Upper lobe of left lung (tissue), 6 donors: ENCODE measurements around the gene DIP2A. TPM values are rescaled to one million over a fixed set of nuclear protein-coding genes. Genes with fewer than 3 reads are reported as not detected.

ENCODE experiments used
- ATAC-seq, 2 donors: fragments of 200-7000 bp; cut with Tn5 transposase; one replicate each; pipeline ENCODE4 v1.9.1; 2022; ENCODE audit warnings: mild to moderate bottlenecking in 2 of 2, moderate library complexity in 2 of 2; ENCODE audit not compliant: low FRiP score in 2 of 2
- DNase-seq, 2 donors: peaks; one replicate each; pipeline ENCODE4 v3.0.0-alpha.2; 2019 to 2020
- H3K27ac ChIP-seq, 4 donors: fragments of 200-600 bp; sonication (generic); one replicate each; pipeline ENCODE4 v1.5.1; 2016 to 2019
- H3K27me3 ChIP-seq, 4 donors: fragments of 200-600 bp; sonication (generic); one replicate each; pipeline ENCODE4 v1.5.1; 2017 to 2019
- H3K36me3 ChIP-seq, 4 donors: fragments of 200-600 bp; sonication (generic); one replicate each; pipeline ENCODE4 v1.5.1; 2016 to 2019
- H3K4me1 ChIP-seq, 4 donors: fragments of 200-600 bp; sonication (generic); one replicate each; pipeline ENCODE4 v1.5.1; 2018 to 2019
- H3K4me3 ChIP-seq, 4 donors: fragments of 200-600 bp; sonication (generic); one replicate each; pipeline ENCODE4 v1.5.1; 2017 to 2019; ENCODE audit warnings: mild to moderate bottlenecking in 2 of 4, moderate library complexity in 1 of 4
- H3K9me3 ChIP-seq, 4 donors: fragments of 200-600 bp; sonication (generic); one replicate each; pipeline ENCODE4 v1.5.1; 2018 to 2019
- EP300 ChIP-seq, 4 donors: sonication (generic); formaldehyde crosslinking; IDR thresholded peaks; one replicate each; pipeline ENCODE4 v1.5.1; 2017; ENCODE audit warnings: antibody characterized with exemption in 4 of 4, control low read depth in 2 of 4
- POLR2A ChIP-seq, 4 donors: fragments of 450-650 bp; IDR thresholded peaks; one replicate each; pipeline ENCODE4 v1.5.1; 2016 to 2017; ENCODE audit warnings: antibody characterized with exemption in 4 of 4, mild to moderate bottlenecking in 2 of 4
- POLR2AphosphoS5 ChIP-seq, 2 donors: sonication (generic); formaldehyde crosslinking; IDR thresholded peaks; one replicate each; pipeline ENCODE4 v1.5.1; 2017; ENCODE audit warnings: antibody characterized with exemption in 2 of 2
- WGBS, 2 donors: methylation state at CpG; one replicate each; pipeline ENCODE4 v1.1.5; 2017 to 2018; 5-methylcytosine and 5-hydroxymethylcytosine counted together
- total RNA-seq, 6 donors: library from RNA; depleted of rRNA in 4 of 6; stranded (reverse); fragments of >200 nt in 4 of 6; gene quantifications; one replicate each; pipeline versions ENCODE4 v1.1.0 to v1.2.1, GENCODE V29; 2016 to 2021
- TF ChIP-seq, protein P1 (sequence below), 6 experiments: fragments of 450-650 bp in 4 of 6; fragments of 200-600 bp in 2 of 6; sonication (generic) in 2 of 6; IDR thresholded peaks; one replicate each; pipeline ENCODE4 v1.5.1; 2016 to 2019; ENCODE audit warnings: antibody characterized with exemption in 6 of 6
- donor health status: DM: no; HTN: no; CAD: no; lungs with moderate emphysema.
- donor health status: DM: no; HTN: yes; CAD: no; lungs with severe emphysema.

Gene DIP2A
- total RNA-seq, 6 donors from 2014 or later = 22.6 to 144 (median 43.0) TPM

GRCh38 chr21:46503922-46504550 lies 45.3 kb downstream of the DIP2A start:
- ATAC-seq = no peak
- Histone ChIP-seq H3K36me3 (peaks cover 1 to 45% (median 16%) of the 10 kb centered on the region in 4 donors), H3K4me1 (peaks cover 0 to 10% (median 4%) of the 10 kb centered on the region in 4 donors), H3K27ac (no peak overlapping the region), H3K27me3 (no peaks in the 10 kb centered on the region), H3K4me3 (no peak overlapping the region), H3K9me3 (no peaks in the 10 kb centered on the region)
- WGBS, 2 donors = 88 to 93% methylated on average over 12 of the region's 12 CpGs
- no peak for DNase-seq
- TF ChIP-seq, protein P1, sequence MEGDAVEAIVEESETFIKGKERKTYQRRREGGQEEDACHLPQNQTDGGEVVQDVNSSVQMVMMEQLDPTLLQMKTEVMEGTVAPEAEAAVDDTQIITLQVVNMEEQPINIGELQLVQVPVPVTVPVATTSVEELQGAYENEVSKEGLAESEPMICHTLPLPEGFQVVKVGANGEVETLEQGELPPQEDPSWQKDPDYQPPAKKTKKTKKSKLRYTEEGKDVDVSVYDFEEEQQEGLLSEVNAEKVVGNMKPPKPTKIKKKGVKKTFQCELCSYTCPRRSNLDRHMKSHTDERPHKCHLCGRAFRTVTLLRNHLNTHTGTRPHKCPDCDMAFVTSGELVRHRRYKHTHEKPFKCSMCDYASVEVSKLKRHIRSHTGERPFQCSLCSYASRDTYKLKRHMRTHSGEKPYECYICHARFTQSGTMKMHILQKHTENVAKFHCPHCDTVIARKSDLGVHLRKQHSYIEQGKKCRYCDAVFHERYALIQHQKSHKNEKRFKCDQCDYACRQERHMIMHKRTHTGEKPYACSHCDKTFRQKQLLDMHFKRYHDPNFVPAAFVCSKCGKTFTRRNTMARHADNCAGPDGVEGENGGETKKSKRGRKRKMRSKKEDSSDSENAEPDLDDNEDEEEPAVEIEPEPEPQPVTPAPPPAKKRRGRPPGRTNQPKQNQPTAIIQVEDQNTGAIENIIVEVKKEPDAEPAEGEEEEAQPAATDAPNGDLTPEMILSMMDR (IDR thresholded peaks at IDR 0.05) = no peak
- TF ChIP-seq EP300 (IDR thresholded peaks at IDR 0.05) (no peak), POLR2AphosphoS5 (IDR thresholded peaks at IDR 0.05) (no peak), POLR2A (IDR thresholded peaks at IDR 0.05) (no peak)

DNA sequence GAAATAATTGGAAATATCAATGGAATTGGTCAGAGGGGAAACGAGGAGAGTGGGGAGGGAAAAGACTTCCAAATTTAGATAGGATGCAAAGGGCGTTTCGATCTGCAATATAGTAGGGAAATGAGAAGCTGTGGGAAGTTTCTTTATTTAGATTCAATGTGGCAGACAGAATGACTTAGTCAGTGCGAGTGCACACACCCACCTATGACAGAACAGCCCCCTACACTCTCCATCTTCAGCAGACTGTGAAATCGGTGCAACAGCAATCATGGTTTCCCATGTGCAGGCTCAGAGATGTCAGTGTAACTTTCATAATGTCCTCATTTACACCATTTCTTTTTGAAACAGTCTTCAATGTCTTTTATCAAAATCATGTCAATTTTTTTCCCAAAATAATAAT lies 46.0 kb downstream of the DIP2A start:
- Histone ChIP-seq H3K4me3 (no peak overlapping the region), H3K36me3 (peaks cover 0 to 45% (median 11%) of the 10 kb centered on the region in 4 donors), H3K27ac (no peak overlapping the region), H3K4me1 (peaks cover 0 to 10% (median 4%) of the 10 kb centered on the region in 4 donors), H3K27me3 (no peaks in the 10 kb centered on the region), H3K9me3 (no peaks in the 10 kb centered on the region)
- WGBS, 2 donors = 74 to 80% methylated on average over 5 of the region's 5 CpGs
- ATAC-seq (no peak), DNase-seq (no peak)
- TF ChIP-seq POLR2AphosphoS5 (IDR thresholded peaks at IDR 0.05) (no peak), EP300 (IDR thresholded peaks at IDR 0.05) (no peak), POLR2A (IDR thresholded peaks at IDR 0.05) (no peak)
- TF ChIP-seq, protein P1 (IDR thresholded peaks at IDR 0.05) = no peak

- WGBS, 2 donors = 73 to 98% methylated on average over 4 of the region's 4 CpGs
- Histone ChIP-seq H3K27ac (no peak overlapping the region), H3K27me3 (no peaks in the 10 kb centered on the region), H3K4me1 (no peaks in the 10 kb centered on the region), H3K36me3 (peaks cover 12 to 68% (median 25%) of the 10 kb centered on the region in 4 donors), H3K9me3 (no peaks in the 10 kb centered on the region), H3K4me3 (no peak overlapping the region)
- no peak for ATAC-seq
- TF ChIP-seq, protein P1 (IDR thresholded peaks at IDR 0.05) = no peak
- TF ChIP-seq POLR2AphosphoS5 (IDR thresholded peaks at IDR 0.05) = no peak
- no peak for TF ChIP-seq EP300 (IDR thresholded peaks at IDR 0.05)
- no peak for TF ChIP-seq POLR2A (IDR thresholded peaks at IDR 0.05)
- no peak for DNase-seq
Measured at GRCh38 chr21:46507562-46507961, 48.9 kb downstream of the DIP2A start.

- Histone ChIP-seq H3K27me3 (no peaks in the 10 kb centered on the region), H3K4me3 (no peak overlapping the region), H3K36me3 (peaks cover 12 to 61% (median 19%) of the 10 kb centered on the region in 4 donors), H3K27ac (peak overlapping the region in 1 of 4 donors; percentile 20), H3K9me3 (no peaks in the 10 kb centered on the region), H3K4me1 (peaks cover 0 to 4% (median 2%) of the 10 kb centered on the region in 4 donors)
- DNase-seq = peak in 1 of 2 donors; percentile 24
- WGBS, 2 donors = 63 to 66% methylated on average over 11 of the region's 11 CpGs
- ATAC-seq = peak in 1 of 2 donors; percentile 89
- TF ChIP-seq POLR2A (IDR thresholded peaks at IDR 0.05) (no peak), EP300 (IDR thresholded peaks at IDR 0.05) (no peak), POLR2AphosphoS5 (IDR thresholded peaks at IDR 0.05) (no peak)
- TF ChIP-seq, protein P1 (IDR thresholded peaks at IDR 0.05) = no peak
Measured at GRCh38 chr21:46509741-46510502, 51.2 kb downstream of the DIP2A start.
